ENCODE results near the gene CCDC127. TPM values are rescaled to one million over a fixed set of nuclear protein-coding genes. Genes with fewer than 3 reads are reported as not detected.

CCDC127 gene
- total and polyA plus RNA-seq, 2 of the 4 experiments (the other 2 are of a cell fraction), result 3.2 to 3.9 TPM

- Histone ChIP-seq H2BK20ac (ENCODE audit: low read depth, low read length) (peak overlapping the region; percentile 69), H3K4me3 (ENCODE audit: insufficient read depth, low read depth, low read length) (no peak overlapping the region), H3K79me1 (ENCODE audit: low read depth in 1 of 2, low read length in 2 of 2) (no peaks in the 10 kb centered on the region), H3K27ac (ENCODE audit: insufficient read depth, low read length) (no peak overlapping the region), H3K18ac (ENCODE audit: low read depth, low read length) (no peak overlapping the region), H4K20me1 (ENCODE audit: insufficient read depth, low read length) (no peaks in the 10 kb centered on the region), H3K9ac (ENCODE audit: low read depth, low read length) (no peak overlapping the region), H3K23ac (ENCODE audit: low read depth, low read length) (no peak overlapping the region), H2BK5ac (ENCODE audit: low read depth, low read length, poor library complexity, severe bottlenecking) (no peak overlapping the region), H3K14ac (replicated peaks; ENCODE audit: low read depth, low read length) (no peak overlapping the region), H3K27me3 (ENCODE audit: control insufficient read depth, insufficient read depth, low read length) (no peaks in the 10 kb centered on the region), H3K36me3 (ENCODE audit: control insufficient read depth, insufficient read depth, low read length) (no peaks in the 10 kb centered on the region), H3K9me1 (ENCODE audit: insufficient read depth, low read length) (peaks cover 12% of the 10 kb centered on the region; the same call in 1 of the 2 replicates), H3K4me1 (ENCODE audit: control insufficient read depth, insufficient read depth, low read length) (peaks cover 12% of the 10 kb centered on the region), H2AFZ (replicated peaks; ENCODE audit: low read length, poor library complexity) (peak overlapping the region; percentile 55), H3K4ac (ENCODE audit: low read depth, low read length) (peak overlapping the region; percentile 74), H2BK120ac (ENCODE audit: low read depth, low read length) (peak overlapping the region; percentile 65), H3K9me3 (ENCODE audit: control insufficient read depth, insufficient read depth, low read length) (no peaks in the 10 kb centered on the region), H4K8ac (ENCODE audit: low read depth in 2 of 2, low read length in 2 of 2) (peak overlapping the region in 1 of 2 experiments; percentile 61; a peak in 2 of 4 replicates), H4K91ac (ENCODE audit: insufficient read depth, low read depth, low read length) (peak overlapping the region; percentile 55; the same call in 1 of the 2 replicates), H3K56ac (ENCODE audit: extremely low read depth, insufficient read depth, low read length) (no peak overlapping the region), H3K4me2 (ENCODE audit: low read depth, low read length) (no peak overlapping the region), H2AK5ac (ENCODE audit: low read depth, low read length) (peak overlapping the region; percentile 46; the same call in 1 of the 2 replicates), H2BK15ac (ENCODE audit: low read depth, low read length) (no peak overlapping the region), H2AK9ac (replicated peaks; ENCODE audit: low read depth, low read length, poor library complexity) (no peak overlapping the region), H4K5ac (ENCODE audit: low read depth, low read length) (no peak overlapping the region)
- ChIA-PET CTCF (no interaction called here), POLR2A (ENCODE audit: unreplicated experiment) (no interaction called here)
- 55% methylated on average over 6 of the region's 19 CpGs; no CpG with 5 or more reads in 1 of the 2 experiments for WGBS, 2 experiments (ENCODE audit: extremely low coverage in 2 of 2, insufficient read length in 1 of 2)
- dilution Hi-C loops (cut with HindIII; ENCODE audit: low sequenced_read_pairs, unreplicated experiment), result no loop called here
- intact Hi-C loops (cut with micrococcal nuclease), result no loop called here
- BruUV-seq (replicated peaks), result no TSS peak
- TF ChIP-seq RCOR1 (IDR thresholded peaks at IDR 0.05; ENCODE audit: insufficient replicate concordance, low read length) (no peak), NFE2L2 (IDR thresholded peaks at IDR 0.05; ENCODE audit: low read depth, low read length) (peak; percentile 40; the same call in 1 of the 2 replicates)
- in situ Hi-C loops (cut with MboI; ENCODE audit: low sequenced_read_pairs), result no loop called here
- ATAC-seq (ENCODE audit: low read depth) (peak; percentile 57), DNase-seq (peak; percentile 87)
Measured at GRCh38 chr5:159448-160172, 58.3 kb downstream of the CCDC127 start.
